ENCODE measurements around the gene IFI27L2.

- TF ChIP-seq CTCF (IDR thresholded peaks at IDR 0.05; ENCODE audit: insufficient read depth, low read length, poor library complexity, severe bottlenecking) (no peak), EZH2phosphoT487 (conservative IDR thresholded peaks at IDR 0.05; ENCODE audit: low read length) (no peak)
These were observed 26.5 kb downstream of the IFI27L2 start for GRCh38 chr14:94102768-94103482.
